Measurements from ENCODE around the gene MAP10.
A peak's percentile ranks its signal among the peaks of the same experiment; 100 is the strongest.

Gene MAP10, protein sequence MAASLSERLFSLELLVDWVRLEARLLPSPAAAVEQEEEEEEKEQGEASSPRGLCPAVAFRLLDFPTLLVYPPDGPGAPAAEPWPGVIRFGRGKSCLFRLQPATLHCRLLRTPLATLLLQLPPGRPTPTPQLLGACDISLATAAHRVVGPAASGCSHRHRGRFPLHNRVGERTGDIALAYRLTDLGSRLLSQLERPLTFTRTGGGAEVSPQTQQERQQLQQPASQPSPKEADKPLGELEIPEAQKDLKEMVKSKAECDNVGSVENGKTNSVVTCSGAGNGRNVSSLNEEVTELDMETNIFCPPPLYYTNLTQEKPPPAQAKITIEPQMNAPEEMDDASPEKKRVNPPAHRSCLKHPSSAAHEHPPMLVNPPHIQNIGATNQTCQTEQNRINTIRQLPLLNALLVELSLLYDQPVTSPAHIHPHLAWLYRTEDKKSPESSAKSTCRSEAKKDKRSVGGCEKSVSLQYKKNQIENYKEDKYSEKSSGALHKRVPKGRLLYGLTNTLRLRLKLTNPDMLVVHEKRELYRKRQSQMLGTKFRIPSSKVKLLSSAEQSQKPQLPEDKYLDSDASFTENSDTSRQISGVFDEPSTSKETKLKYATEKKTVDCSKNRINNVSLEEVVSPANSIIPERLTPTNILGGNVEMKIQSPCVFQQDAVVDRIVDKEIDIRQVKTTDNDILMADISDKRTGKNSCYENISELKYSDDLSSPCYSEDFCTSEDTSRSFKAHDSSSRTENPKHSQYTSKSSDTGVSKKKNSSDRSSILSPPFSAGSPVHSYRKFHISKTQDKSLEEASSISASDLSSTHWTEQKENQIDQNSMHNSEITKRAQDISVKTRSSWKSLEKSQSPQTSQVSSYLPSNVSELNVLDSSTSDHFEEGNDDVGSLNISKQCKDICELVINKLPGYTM

DNA sequence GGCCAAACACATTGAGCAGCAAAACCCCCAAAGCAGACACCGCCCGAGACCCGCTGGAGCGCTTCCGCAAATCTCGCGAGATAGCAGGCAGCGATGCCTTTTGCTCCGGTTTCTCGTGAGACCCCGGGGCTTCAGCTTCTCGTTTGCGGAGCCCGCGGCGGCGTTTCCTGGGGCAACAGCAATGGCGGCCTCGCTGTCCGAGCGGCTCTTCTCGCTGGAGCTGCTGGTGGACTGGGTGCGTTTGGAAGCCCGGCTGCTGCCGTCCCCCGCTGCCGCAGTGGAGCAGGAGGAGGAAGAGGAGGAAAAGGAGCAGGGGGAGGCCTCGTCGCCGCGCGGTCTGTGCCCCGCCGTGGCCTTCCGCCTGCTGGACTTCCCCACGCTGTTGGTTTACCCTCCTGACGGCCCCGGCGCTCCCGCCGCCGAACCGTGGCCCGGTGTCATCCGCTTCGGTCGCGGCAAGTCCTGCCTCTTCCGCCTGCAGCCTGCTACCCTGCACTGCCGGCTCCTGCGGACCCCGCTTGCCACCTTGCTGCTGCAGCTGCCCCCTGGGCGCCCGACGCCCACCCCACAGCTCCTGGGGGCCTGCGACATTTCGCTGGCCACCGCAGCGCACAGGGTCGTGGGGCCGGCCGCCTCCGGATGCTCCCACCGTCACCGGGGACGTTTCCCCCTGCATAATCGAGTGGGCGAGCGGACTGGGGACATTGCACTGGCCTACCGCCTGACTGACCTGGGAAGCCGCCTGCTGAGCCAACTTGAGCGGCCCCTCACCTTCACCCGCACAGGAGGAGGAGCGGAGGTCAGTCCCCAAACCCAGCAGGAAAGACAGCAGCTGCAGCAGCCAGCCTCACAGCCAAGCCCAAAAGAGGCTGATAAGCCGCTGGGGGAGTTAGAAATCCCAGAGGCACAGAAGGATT is at the start of gene MAP10:
TSS of gene MAP10 (plus strand) at position 148 of the 917 bp plus-strand sequence. CDS start at position 182, 34 bp downstream.
- TF ChIP-seq, protein P1, sequence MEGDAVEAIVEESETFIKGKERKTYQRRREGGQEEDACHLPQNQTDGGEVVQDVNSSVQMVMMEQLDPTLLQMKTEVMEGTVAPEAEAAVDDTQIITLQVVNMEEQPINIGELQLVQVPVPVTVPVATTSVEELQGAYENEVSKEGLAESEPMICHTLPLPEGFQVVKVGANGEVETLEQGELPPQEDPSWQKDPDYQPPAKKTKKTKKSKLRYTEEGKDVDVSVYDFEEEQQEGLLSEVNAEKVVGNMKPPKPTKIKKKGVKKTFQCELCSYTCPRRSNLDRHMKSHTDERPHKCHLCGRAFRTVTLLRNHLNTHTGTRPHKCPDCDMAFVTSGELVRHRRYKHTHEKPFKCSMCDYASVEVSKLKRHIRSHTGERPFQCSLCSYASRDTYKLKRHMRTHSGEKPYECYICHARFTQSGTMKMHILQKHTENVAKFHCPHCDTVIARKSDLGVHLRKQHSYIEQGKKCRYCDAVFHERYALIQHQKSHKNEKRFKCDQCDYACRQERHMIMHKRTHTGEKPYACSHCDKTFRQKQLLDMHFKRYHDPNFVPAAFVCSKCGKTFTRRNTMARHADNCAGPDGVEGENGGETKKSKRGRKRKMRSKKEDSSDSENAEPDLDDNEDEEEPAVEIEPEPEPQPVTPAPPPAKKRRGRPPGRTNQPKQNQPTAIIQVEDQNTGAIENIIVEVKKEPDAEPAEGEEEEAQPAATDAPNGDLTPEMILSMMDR (IDR thresholded peaks at IDR 0.05): no peak
- Histone ChIP-seq H3K9ac (no peak within 1 kb of the TSS), H2AFZ (peak within 1 kb of the TSS; percentile 90), H3K27ac (peak within 1 kb of the TSS; percentile 51), H3K79me2 (no peaks in the 10 kb centered on the region), H3K4me3 (ENCODE audit: low read depth, low read length) (peak within 1 kb of the TSS; percentile 65), H3K27me3 (ENCODE audit: control insufficient read depth, insufficient read depth, low read length) (no peaks in the 10 kb centered on the region), H3K4me2 (ENCODE audit: low read length) (peak within 1 kb of the TSS; percentile 82), H3K36me3 (ENCODE audit: control insufficient read depth, insufficient read depth, low read length) (no peaks in the 10 kb centered on the region), H3K4me1 (no peaks in the 10 kb centered on the region), H3K9me3 (ENCODE audit: control insufficient read depth, low read length) (no peaks in the 10 kb centered on the region)

DNA sequence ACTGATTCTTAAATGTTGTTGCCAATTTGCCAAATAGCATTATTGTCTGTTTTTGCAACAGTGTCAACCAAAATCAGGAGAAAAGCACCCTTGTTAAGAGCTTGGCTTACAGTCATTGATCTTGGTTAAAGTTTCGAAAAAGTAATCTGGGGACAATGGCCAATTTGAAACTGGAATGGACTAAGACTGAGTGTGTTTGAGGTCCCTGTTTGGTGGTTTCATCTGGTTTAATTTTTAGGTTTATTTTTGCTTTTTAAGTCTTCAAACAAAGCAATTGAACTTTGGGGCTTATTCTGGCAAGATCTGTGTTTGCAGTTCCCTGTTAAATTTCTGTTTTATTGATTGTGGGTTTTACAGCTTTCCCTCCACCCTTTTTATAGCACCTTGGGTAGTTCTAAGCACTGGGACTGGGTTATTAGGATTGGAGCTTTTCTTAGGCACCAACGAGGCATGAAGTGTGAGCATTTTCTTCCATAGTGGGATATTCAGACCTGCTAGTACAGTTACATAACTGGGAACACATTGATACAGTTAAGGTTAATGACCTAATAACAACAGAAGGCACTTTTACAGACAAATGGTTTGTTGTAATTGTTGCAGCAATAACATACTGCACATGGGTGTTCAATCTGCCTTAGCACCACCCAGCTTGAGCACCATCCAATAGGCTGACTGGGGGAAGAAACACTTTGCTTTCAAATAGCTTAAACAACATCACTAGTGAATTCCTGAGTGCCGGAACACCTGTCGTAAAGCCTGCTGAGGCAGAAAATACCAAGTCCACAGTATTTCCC is 40.6 kb upstream of the MAP10 start:
- H2AFZ ChIP-seq: no peak overlapping the region
- H3K9me3 ChIP-seq (ENCODE audit: control insufficient read depth, low read length): no peaks in the 10 kb centered on the region
- no peaks in the 10 kb centered on the region for H3K4me1 ChIP-seq
- no peaks in the 10 kb centered on the region for H3K36me3 ChIP-seq (ENCODE audit: control insufficient read depth, insufficient read depth, low read length)
- no peak overlapping the region for H3K4me3 ChIP-seq (ENCODE audit: low read depth, low read length)
- no peaks in the 10 kb centered on the region for H3K27me3 ChIP-seq (ENCODE audit: control insufficient read depth, insufficient read depth, low read length)
- TF ChIP-seq, protein P1 (IDR thresholded peaks at IDR 0.05): no peak
- no peak overlapping the region for H3K27ac ChIP-seq
- H3K79me2 ChIP-seq: no peaks in the 10 kb centered on the region
- no peak overlapping the region for H3K9ac ChIP-seq
- no peak overlapping the region for H3K4me2 ChIP-seq (ENCODE audit: low read length)

DNA sequence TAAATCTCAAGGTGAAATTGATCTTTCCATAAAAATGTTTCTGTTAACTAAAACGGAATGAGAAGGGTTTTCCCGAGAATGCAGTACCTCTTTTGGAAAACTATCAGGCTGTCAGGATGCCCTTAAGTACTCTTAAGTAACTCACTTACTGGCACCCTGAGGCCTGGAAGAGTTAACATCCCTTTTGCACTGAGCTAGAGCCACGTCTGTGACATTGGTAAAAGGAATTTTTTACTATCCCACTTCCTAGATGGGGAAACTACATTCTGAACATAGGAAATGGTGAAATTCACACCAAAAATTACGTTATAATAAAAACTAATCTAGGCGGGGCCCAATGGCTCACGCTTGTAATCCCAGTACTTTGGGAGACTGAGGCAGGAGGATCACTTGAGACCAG is 39.7 kb upstream of the MAP10 start:
- no peak overlapping the region for H3K27ac ChIP-seq
- TF ChIP-seq, protein P1 (IDR thresholded peaks at IDR 0.05): no peak
- no peaks in the 10 kb centered on the region for H3K9me3 ChIP-seq (ENCODE audit: control insufficient read depth, low read length)
- H2AFZ ChIP-seq: no peak overlapping the region
- H3K79me2 ChIP-seq: no peaks in the 10 kb centered on the region
- no peak overlapping the region for H3K9ac ChIP-seq
- no peaks in the 10 kb centered on the region for H3K27me3 ChIP-seq (ENCODE audit: control insufficient read depth, insufficient read depth, low read length)
- no peak overlapping the region for H3K4me3 ChIP-seq (ENCODE audit: low read depth, low read length)
- H3K4me2 ChIP-seq (ENCODE audit: low read length): no peak overlapping the region
- H3K4me1 ChIP-seq: no peaks in the 10 kb centered on the region
- no peaks in the 10 kb centered on the region for H3K36me3 ChIP-seq (ENCODE audit: control insufficient read depth, insufficient read depth, low read length)

DNA sequence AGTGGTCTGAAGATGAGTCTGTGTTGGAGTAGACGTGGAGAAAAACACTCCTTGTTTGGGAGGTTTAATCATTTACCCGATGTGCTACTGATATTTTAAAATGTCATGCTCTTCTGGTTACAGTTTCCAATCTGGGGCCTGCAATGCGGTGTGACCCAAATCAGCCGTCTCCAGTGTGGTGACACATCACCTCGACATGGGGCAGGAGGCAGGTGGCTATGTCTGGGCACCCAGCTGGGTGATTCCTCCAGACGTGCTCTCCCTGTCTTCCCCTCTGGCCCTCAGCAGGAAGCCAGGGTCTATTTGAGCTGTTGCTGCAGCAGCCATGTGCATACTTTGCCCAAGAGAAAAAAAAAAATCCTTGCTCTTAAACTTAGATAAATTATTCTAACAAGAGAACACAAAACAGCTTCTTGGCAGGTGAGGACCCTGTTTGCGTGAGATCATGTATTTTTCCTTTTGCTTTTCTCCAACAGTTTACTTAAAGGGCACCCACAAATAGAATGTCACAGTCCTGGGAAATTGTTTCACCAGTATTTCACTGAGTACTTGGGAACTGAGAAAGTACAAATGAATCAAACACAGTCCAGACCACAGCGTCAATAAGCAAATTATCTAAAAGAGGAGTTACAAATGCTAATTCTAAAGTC is 38.9 kb upstream of the MAP10 start:
- Histone ChIP-seq H2AFZ (no peak overlapping the region), H3K4me3 (ENCODE audit: low read depth, low read length) (no peak overlapping the region), H3K9me3 (ENCODE audit: control insufficient read depth, low read length) (no peaks in the 10 kb centered on the region), H3K27me3 (ENCODE audit: control insufficient read depth, insufficient read depth, low read length) (no peaks in the 10 kb centered on the region), H3K79me2 (no peaks in the 10 kb centered on the region), H3K27ac (no peak overlapping the region), H3K36me3 (ENCODE audit: control insufficient read depth, insufficient read depth, low read length) (no peaks in the 10 kb centered on the region), H3K9ac (no peak overlapping the region), H3K4me1 (no peaks in the 10 kb centered on the region), H3K4me2 (ENCODE audit: low read length) (no peak overlapping the region)
- TF ChIP-seq, protein P1 (IDR thresholded peaks at IDR 0.05): no peak
